Karpas-422 (cell line): ENCODE results near the gene NTRK3. TPM values are rescaled to one million over a fixed set of nuclear protein-coding genes. Genes with fewer than 3 reads are reported as not detected.

ENCODE experiments used
- DNase-seq: peaks from one replicate; pipeline ENCODE4 v3.0.0-alpha.2; 2015
- H2AFZ ChIP-seq: fragments of 200-600 bp; sonication (generic); 2 replicates; pipeline ENCODE4 v1.6.1; 2014; ENCODE audit warnings: antibody characterized with exemption, low read length, mixed read lengths
- H3K27ac ChIP-seq: fragments of 200-600 bp; sonication (generic); 2 replicates; pipeline ENCODE4 v1.5.1; 2014; ENCODE audit warnings: mild to moderate bottlenecking, low read length, moderate library complexity
- H3K27me3 ChIP-seq: fragments of 200-600 bp; sonication (generic); 2 replicates; pipeline ENCODE4 v1.6.1; 2014; ENCODE audit warnings: low read length, mixed read lengths
- H3K36me3 ChIP-seq: fragments of 200-600 bp; sonication (generic); 2 replicates; pipeline ENCODE4 v1.6.1; 2014; ENCODE audit warnings: low read length, mixed read lengths; ENCODE audit not compliant: insufficient read depth
- H3K4me1 ChIP-seq: fragments of 200-600 bp; sonication (generic); 2 replicates; pipeline ENCODE4 v1.6.1; 2014; ENCODE audit warnings: mild to moderate bottlenecking, low read length, mixed read lengths
- H3K4me2 ChIP-seq: fragments of 200-600 bp; sonication (generic); 2 replicates; pipeline ENCODE4 v1.6.1; 2014; ENCODE audit warnings: low read length, low read depth, mild to moderate bottlenecking; ENCODE audit not compliant: poor library complexity, severe bottlenecking
- H3K4me3 ChIP-seq: fragments of 200-600 bp; sonication (generic); 2 replicates; pipeline ENCODE4 v1.5.1; 2014; ENCODE audit warnings: mild to moderate bottlenecking, antibody characterized with exemption, low read length, mixed read lengths
- H3K79me2 ChIP-seq: fragments of 200-600 bp; sonication (generic); 2 replicates; pipeline ENCODE4 v1.6.1; 2014; ENCODE audit warnings: mild to moderate bottlenecking, low read length, mixed read lengths
- H3K9ac ChIP-seq: fragments of 200-600 bp; sonication (generic); 2 replicates; pipeline ENCODE4 v1.6.0; 2014; ENCODE audit warnings: low read length
- H3K9me2 ChIP-seq: fragments of 200-600 bp; sonication (generic), shearing (Covaris generic); replicated peaks from 2 replicates; pipeline ENCODE4 v1.6.0; 2014; ENCODE audit warnings: mild to moderate bottlenecking, low read length, moderate library complexity; ENCODE audit not compliant: insufficient read depth
- H3K9me3 ChIP-seq: fragments of 300-700, 200-600 bp; sonication (generic); 2 replicates; pipeline ENCODE4 v1.6.1; 2014; ENCODE audit warnings: low read length, mixed read lengths
- H4K20me1 ChIP-seq: fragments of 200-600 bp; sonication (generic); 2 replicates; pipeline ENCODE4 v1.6.1; 2014; ENCODE audit warnings: mild to moderate bottlenecking, antibody characterized with exemption, low read length, low read depth; ENCODE audit not compliant: insufficient read depth
- total RNA-seq: library from RNA; depleted of rRNA; stranded (reverse); fragments of >200 nt; shearing (Covaris generic); gene quantifications from 2 replicates; pipeline ENCODE4 v1.2.3, GENCODE V29; 2014; ENCODE audit warnings: low replicate concordance; rRNA removed

The NTRK3 gene
- total RNA-seq, result 0.04 and 0.11 TPM in 2 replicates

GRCh38 chr15:88256279-88257230 is at the start of gene NTRK3:
Gene NTRK3, minus strand, starts transcription at chr15:88256739. Its CDS starts 586 bp downstream, at chr15:88256153.
- Histone ChIP-seq H4K20me1 (no peaks in the 10 kb centered on the region), H3K9me3 (no peaks in the 10 kb centered on the region), H2AFZ (no peak within 1 kb of the TSS)

DNA sequence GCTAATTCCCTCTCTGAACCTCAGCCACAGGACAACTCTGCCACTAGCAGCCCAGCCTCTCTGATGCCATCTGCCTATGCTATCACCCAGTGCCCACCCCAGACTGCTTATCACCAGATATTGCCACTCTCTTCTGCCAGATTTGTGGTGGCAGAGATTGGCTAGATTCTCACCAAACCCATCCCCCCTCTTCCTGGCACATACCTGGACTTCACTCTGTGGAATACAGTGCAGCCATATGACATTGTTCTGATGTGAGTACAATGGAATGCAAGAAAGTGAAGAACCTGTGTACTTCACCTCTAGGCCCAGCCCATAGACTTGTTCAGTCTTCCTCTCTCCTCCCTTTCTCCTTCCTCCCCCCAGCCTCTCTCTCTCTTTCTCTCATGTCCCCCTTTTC is 46.9 kb upstream of the NTRK3 start:
- no peak for DNase-seq
- Histone ChIP-seq H3K4me1 (no peaks in the 10 kb centered on the region), H3K79me2 (no peaks in the 10 kb centered on the region), H3K27ac (no peak overlapping the region), H3K9me3 (no peaks in the 10 kb centered on the region), H3K9ac (no peak overlapping the region), H3K4me3 (no peak overlapping the region), H3K36me3 (no peaks in the 10 kb centered on the region), H3K9me2 (no peaks in the 10 kb centered on the region), H3K27me3 (no peaks in the 10 kb centered on the region), H2AFZ (no peak overlapping the region), H3K4me2 (no peak overlapping the region), H4K20me1 (no peaks in the 10 kb centered on the region)

More at GRCh38 chr15:88256279-88257230, at the start of gene NTRK3:
- H3K36me3 ChIP-seq, result no peaks in the 10 kb centered on the region
- H3K79me2 ChIP-seq, result no peaks in the 10 kb centered on the region
- no peak within 1 kb of the TSS for H3K9ac ChIP-seq
- no peak within 1 kb of the TSS for H3K27ac ChIP-seq
- no peaks in the 10 kb centered on the region for H3K27me3 ChIP-seq
- no peaks in the 10 kb centered on the region for H3K9me2 ChIP-seq
- no peaks in the 10 kb centered on the region for H3K4me1 ChIP-seq
- no peak within 1 kb of the TSS for H3K4me2 ChIP-seq
- H3K4me3 ChIP-seq, result no peak within 1 kb of the TSS
- DNase-seq, result no peak

- no peaks in the 10 kb centered on the region for H3K4me1 ChIP-seq
- no peaks in the 10 kb centered on the region for H3K9me3 ChIP-seq
- no peak overlapping the region for H3K4me2 ChIP-seq
- H3K9me2 ChIP-seq, result no peaks in the 10 kb centered on the region
- H3K27me3 ChIP-seq, result no peaks in the 10 kb centered on the region
- H3K9ac ChIP-seq, result no peak overlapping the region
- no peaks in the 10 kb centered on the region for H3K79me2 ChIP-seq
- H3K27ac ChIP-seq, result no peak overlapping the region
- no peak for DNase-seq
- no peaks in the 10 kb centered on the region for H4K20me1 ChIP-seq
- H3K36me3 ChIP-seq, result no peaks in the 10 kb centered on the region
- no peak overlapping the region for H2AFZ ChIP-seq
- H3K4me3 ChIP-seq, result no peak overlapping the region
Measured at GRCh38 chr15:88302373-88302772, 45.8 kb upstream of the NTRK3 start.

- no peak overlapping the region for H3K4me3 ChIP-seq
- H3K79me2 ChIP-seq, result no peaks in the 10 kb centered on the region
- no peaks in the 10 kb centered on the region for H3K9me3 ChIP-seq
- no peak overlapping the region for H3K4me2 ChIP-seq
- H3K4me1 ChIP-seq, result no peaks in the 10 kb centered on the region
- H3K27ac ChIP-seq, result no peak overlapping the region
- no peaks in the 10 kb centered on the region for H3K27me3 ChIP-seq
- H2AFZ ChIP-seq, result no peak overlapping the region
- H3K36me3 ChIP-seq, result no peaks in the 10 kb centered on the region
- H4K20me1 ChIP-seq, result no peaks in the 10 kb centered on the region
- H3K9me2 ChIP-seq, result no peaks in the 10 kb centered on the region
- DNase-seq, result no peak
- H3K9ac ChIP-seq, result no peak overlapping the region
Measured at GRCh38 chr15:88301311-88301710, 44.8 kb upstream of the NTRK3 start.

- Histone ChIP-seq H3K27ac (no peak overlapping the region), H3K36me3 (no peaks in the 10 kb centered on the region), H2AFZ (no peak overlapping the region), H3K79me2 (no peaks in the 10 kb centered on the region), H3K9ac (no peak overlapping the region), H3K4me2 (no peak overlapping the region), H3K4me3 (no peak overlapping the region), H3K4me1 (no peaks in the 10 kb centered on the region), H3K27me3 (no peaks in the 10 kb centered on the region), H3K9me2 (no peaks in the 10 kb centered on the region), H3K9me3 (no peaks in the 10 kb centered on the region), H4K20me1 (no peaks in the 10 kb centered on the region)
- DNase-seq, result no peak
Measured at GRCh38 chr15:88300861-88301260, 44.3 kb upstream of the NTRK3 start.

DNA sequence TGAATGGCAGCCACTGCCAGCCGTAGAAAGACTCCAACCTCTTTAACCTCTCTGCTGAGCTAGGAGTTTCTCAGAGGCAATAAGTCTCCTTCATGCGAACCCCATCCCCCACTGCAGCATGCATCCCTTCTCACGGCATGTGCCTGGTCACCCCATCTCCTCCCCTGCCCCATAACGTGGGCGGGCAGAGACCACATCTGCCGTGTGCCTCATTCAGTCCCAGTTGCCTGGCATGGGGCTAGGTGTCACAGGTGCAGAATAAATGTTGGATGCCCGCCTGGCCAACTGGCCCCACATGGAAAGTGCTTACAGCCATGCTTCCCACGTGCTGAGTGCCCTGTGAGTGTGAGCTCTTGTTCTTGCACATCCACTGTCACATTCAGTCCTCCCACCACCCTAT is 43.5 kb upstream of the NTRK3 start:
- H3K4me3 ChIP-seq, result no peak overlapping the region
- no peaks in the 10 kb centered on the region for H3K4me1 ChIP-seq
- no peak for DNase-seq
- H3K36me3 ChIP-seq, result no peaks in the 10 kb centered on the region
- no peak overlapping the region for H3K9ac ChIP-seq
- no peak overlapping the region for H2AFZ ChIP-seq
- no peak overlapping the region for H3K4me2 ChIP-seq
- no peaks in the 10 kb centered on the region for H3K27me3 ChIP-seq
- H4K20me1 ChIP-seq, result no peaks in the 10 kb centered on the region
- H3K79me2 ChIP-seq, result no peaks in the 10 kb centered on the region
- no peaks in the 10 kb centered on the region for H3K9me2 ChIP-seq
- H3K27ac ChIP-seq, result no peak overlapping the region
- no peaks in the 10 kb centered on the region for H3K9me3 ChIP-seq

GRCh38 chr15:88299497-88299896 is 43.0 kb upstream of the NTRK3 start:
- Histone ChIP-seq H2AFZ (no peak overlapping the region), H3K4me2 (no peak overlapping the region), H3K9ac (no peak overlapping the region), H3K36me3 (no peaks in the 10 kb centered on the region), H3K27ac (no peak overlapping the region), H3K79me2 (no peaks in the 10 kb centered on the region), H3K4me1 (no peaks in the 10 kb centered on the region), H3K4me3 (no peak overlapping the region), H3K9me3 (no peaks in the 10 kb centered on the region), H3K27me3 (0 out of 2 replicates have a peak, but pooled peaks cover 2% of the 10 kb centered on the region), H3K9me2 (no peaks in the 10 kb centered on the region), H4K20me1 (no peaks in the 10 kb centered on the region)
- DNase-seq, result no peak

- DNase-seq, result no peak
- Histone ChIP-seq H3K4me2 (no peak overlapping the region), H3K79me2 (no peaks in the 10 kb centered on the region), H3K9ac (no peak overlapping the region), H3K9me2 (no peaks in the 10 kb centered on the region), H3K27me3 (no peaks in the 10 kb centered on the region), H2AFZ (no peak overlapping the region), H3K9me3 (no peaks in the 10 kb centered on the region), H4K20me1 (no peaks in the 10 kb centered on the region), H3K36me3 (no peaks in the 10 kb centered on the region), H3K4me3 (no peak overlapping the region), H3K4me1 (no peaks in the 10 kb centered on the region), H3K27ac (no peak overlapping the region)
Measured at GRCh38 chr15:88288661-88289060, 32.1 kb upstream of the NTRK3 start.
